MG63 (cell line): ENCODE results near the gene HOXA6. TPM values are rescaled to one million over a fixed set of nuclear protein-coding genes. Genes with fewer than 3 reads are reported as not detected.

Experiments
- DNase-seq: peaks from one replicate; pipeline ENCODE4 v3.0.0-alpha.2; 2020
- H3K27me3 ChIP-seq: fragments of 250-450 bp; sonication (Bioruptor Pico); 2 replicates; pipeline ENCODE4 v1.5.1; 2020; ENCODE audit warnings: mild to moderate bottlenecking, moderate library complexity
- H3K36me3 ChIP-seq: fragments of 250-450 bp; sonication (Bioruptor Pico); 2 replicates; pipeline ENCODE4 v1.5.1; 2020; ENCODE audit warnings: mild to moderate bottlenecking, moderate library complexity
- H3K4me3 ChIP-seq: fragments of 250-450 bp; sonication (Bioruptor Pico); 2 replicates; pipeline ENCODE4 v1.5.1; 2020; ENCODE audit warnings: mild to moderate bottlenecking, moderate library complexity
- H3K9me3 ChIP-seq: fragments of 250-450 bp; sonication (Bioruptor Pico); 2 replicates; pipeline ENCODE4 v1.5.1; 2020; ENCODE audit warnings: mild to moderate bottlenecking, moderate library complexity
- total RNA-seq: library from RNA; depleted of rRNA; stranded (reverse); fragments of >200 nt; shearing (Covaris generic); gene quantifications from 2 replicates; pipeline ENCODE4 v1.2.3, GENCODE V29; 2014; ENCODE audit warnings: low replicate concordance

Gene HOXA6
- total RNA-seq, 1 experiment from 2014 or later: 0.82 TPM

DNA sequence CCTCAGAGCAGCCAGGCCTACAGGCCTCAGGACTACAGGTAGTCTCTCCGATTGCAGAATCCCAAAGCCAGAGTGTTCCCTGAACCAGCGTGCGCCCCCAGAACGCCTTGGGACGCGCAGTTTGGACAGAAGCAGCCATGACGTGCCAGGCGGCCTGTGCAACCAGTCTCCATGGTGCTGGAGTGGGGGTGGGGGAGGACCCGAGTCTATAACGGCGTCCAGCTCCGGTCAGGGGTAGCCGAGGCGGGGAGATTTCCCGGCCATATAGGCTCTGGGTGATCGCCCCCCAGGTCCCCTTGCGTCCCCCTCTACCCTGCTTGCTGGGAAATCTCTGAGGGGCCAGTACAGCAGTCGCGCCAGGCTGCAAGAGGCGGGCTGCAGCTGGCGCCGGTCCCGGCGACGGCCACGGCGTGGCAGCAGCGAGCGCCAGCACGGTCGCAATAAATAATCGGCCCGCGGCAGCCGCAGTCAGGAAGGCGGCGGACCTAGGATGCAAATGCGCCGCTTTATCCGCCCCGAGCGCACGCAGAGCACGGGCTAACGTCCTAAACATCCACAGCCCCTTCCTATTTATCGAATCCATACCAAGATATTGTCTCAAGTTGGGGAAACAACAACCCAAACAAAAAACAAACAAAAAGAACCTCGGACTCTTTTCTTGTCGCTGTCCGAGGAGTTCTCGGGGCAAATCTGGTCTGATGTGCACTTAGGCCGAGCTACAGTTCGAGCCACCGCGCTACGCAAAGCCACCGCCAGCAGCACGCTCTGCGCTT is 3.2 kb upstream of the HOXA6 start:
- H3K36me3 ChIP-seq: peaks cover 3% of the 10 kb centered on the region; the same call in 1 of the 2 replicates
- DNase-seq: peak; percentile 86
- no peaks in the 10 kb centered on the region for H3K9me3 ChIP-seq
- H3K4me3 ChIP-seq: peak overlapping the region; percentile 53
- H3K27me3 ChIP-seq: no peaks in the 10 kb centered on the region

GRCh38 chr7:27149842-27150567 is 2.4 kb upstream of the HOXA6 start:
- Histone ChIP-seq H3K4me3 (peak overlapping the region; percentile 53), H3K36me3 (peaks cover 7% of the 10 kb centered on the region; the same call in 1 of the 2 replicates), H3K9me3 (no peaks in the 10 kb centered on the region), H3K27me3 (no peaks in the 10 kb centered on the region)
- no peak for DNase-seq

DNA sequence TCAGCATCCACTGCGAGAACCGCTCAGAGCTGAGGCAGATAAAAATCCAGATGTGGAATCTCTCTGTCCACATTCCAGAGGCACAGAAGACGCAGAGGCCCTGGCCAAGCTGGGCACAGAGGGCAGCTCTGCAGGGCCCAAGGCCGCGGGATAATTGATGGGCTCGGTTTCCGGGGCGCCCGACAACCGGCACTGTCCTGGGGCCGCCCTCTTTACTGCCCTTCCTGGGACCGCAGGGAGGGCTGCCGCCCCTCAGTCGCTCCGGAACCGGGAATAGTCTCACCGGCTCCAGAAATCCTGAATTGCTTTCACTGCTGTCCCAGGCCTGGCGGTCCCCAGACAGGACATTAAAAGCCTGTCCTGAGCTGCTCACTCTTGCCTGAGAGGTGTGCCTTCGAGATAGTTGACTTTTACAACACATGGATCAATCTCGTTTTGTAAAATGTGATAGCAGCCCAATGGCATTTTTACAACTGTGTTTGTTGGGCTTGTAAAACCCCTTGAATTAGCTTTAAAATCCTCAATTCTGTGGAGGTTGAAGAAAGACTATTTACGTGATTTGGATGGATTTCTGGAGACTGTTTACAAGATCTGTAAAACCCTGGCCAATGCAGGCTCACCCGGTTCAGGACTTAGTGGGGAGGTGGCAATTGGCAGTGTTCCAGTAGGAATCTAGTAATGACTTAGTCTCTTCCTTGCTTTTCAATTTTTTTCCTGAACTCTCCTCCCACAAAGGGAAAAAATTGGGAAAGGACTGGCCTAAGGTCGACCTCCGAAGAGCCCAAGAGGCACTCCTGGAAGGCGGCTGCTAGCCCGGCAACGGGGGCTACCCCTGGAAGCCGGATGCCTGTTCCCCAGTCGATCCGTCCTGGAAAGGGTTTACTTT is 1.4 kb upstream of the HOXA6 start:
- peak; percentile 41 for DNase-seq
- H3K4me3 ChIP-seq: peak overlapping the region; percentile 53
- no peaks in the 10 kb centered on the region for H3K27me3 ChIP-seq
- peaks cover 14% of the 10 kb centered on the region; the same call in 1 of the 2 replicates for H3K36me3 ChIP-seq
- H3K9me3 ChIP-seq: no peaks in the 10 kb centered on the region

DNA sequence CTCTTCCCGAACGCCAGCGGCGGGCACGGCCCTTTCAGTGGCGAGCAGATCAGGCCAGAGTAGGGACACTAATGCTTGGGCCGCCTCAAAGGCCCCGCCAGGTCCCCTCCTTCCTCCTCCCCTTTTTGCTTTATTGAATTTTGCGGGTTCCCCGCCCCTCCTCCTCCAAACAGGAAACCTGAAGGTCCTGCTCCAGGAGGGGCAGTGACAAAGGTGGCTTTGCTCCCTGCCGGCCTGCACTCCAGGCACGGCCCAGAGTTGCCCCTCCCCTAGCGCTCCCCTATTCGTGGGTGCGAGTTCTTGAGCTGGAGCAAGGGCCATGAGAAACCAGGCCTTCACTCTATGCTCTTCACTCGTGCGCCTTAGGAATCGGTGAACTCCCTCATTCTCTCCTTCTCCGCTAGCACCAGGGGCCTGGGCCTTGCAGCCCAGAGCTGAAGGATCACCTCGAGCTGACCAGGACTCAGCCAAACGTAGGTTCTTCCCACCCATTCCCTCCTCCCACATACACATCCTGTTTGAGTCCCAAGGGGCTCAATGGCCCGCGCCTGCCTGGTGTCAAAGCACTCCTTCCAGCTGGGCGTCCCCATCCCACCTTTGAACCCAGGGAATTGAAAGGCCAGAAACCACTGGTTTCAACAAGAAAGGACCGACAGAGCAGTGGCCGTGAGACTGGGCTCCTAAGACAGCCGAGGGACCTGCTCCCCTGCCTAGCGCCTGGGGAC is 619 bp upstream of the HOXA6 start:
- H3K36me3 ChIP-seq: peaks cover 14% of the 10 kb centered on the region; the same call in 1 of the 2 replicates
- DNase-seq: no peak
- no peaks in the 10 kb centered on the region for H3K27me3 ChIP-seq
- H3K9me3 ChIP-seq: no peaks in the 10 kb centered on the region
- peak overlapping the region; percentile 53; the same call in 1 of the 2 replicates for H3K4me3 ChIP-seq

GRCh38 chr7:27146491-27147198 is 929 bp downstream of the HOXA6 start:
- Histone ChIP-seq H3K36me3 (peaks cover 18% of the 10 kb centered on the region), H3K4me3 (no peak overlapping the region), H3K27me3 (no peaks in the 10 kb centered on the region), H3K9me3 (no peaks in the 10 kb centered on the region)
- DNase-seq: no peak

GRCh38 chr7:27145914-27146412 is 1.6 kb downstream of the HOXA6 start:
- Histone ChIP-seq H3K36me3 (peaks cover 20% of the 10 kb centered on the region), H3K27me3 (no peaks in the 10 kb centered on the region), H3K4me3 (no peak overlapping the region), H3K9me3 (no peaks in the 10 kb centered on the region)
- DNase-seq: no peak

GRCh38 chr7:27145165-27145913 is 2.2 kb downstream of the HOXA6 start:
- H3K27me3 ChIP-seq: no peaks in the 10 kb centered on the region
- H3K4me3 ChIP-seq: no peak overlapping the region
- no peak for DNase-seq
- H3K9me3 ChIP-seq: no peaks in the 10 kb centered on the region
- H3K36me3 ChIP-seq: peaks cover 20% of the 10 kb centered on the region

GRCh38 chr7:27144781-27145164 is 2.8 kb downstream of the HOXA6 start:
- no peak for DNase-seq
- H3K4me3 ChIP-seq: no peak overlapping the region
- peaks cover 23% of the 10 kb centered on the region for H3K36me3 ChIP-seq
- H3K27me3 ChIP-seq: no peaks in the 10 kb centered on the region
- no peaks in the 10 kb centered on the region for H3K9me3 ChIP-seq

GRCh38 chr7:27143950-27144780 is 3.4 kb downstream of the HOXA6 start:
- Histone ChIP-seq H3K4me3 (no peak overlapping the region), H3K36me3 (peaks cover 23% of the 10 kb centered on the region), H3K9me3 (no peaks in the 10 kb centered on the region), H3K27me3 (no peaks in the 10 kb centered on the region)
- DNase-seq: no peak

- H3K36me3 ChIP-seq: peaks cover 23% of the 10 kb centered on the region
- no peak for DNase-seq
- H3K4me3 ChIP-seq: no peak within 1 kb of the TSS
- H3K9me3 ChIP-seq: no peaks in the 10 kb centered on the region
- no peaks in the 10 kb centered on the region for H3K27me3 ChIP-seq
These were observed 4.3 kb downstream of the HOXA6 start, which contains the start of gene HOXA5 for GRCh38 chr7:27143023-27143949. Gene HOXA5, minus strand, starts transcription at chr7:27143681. Its CDS starts 74 bp downstream, at chr7:27143607.

DNA sequence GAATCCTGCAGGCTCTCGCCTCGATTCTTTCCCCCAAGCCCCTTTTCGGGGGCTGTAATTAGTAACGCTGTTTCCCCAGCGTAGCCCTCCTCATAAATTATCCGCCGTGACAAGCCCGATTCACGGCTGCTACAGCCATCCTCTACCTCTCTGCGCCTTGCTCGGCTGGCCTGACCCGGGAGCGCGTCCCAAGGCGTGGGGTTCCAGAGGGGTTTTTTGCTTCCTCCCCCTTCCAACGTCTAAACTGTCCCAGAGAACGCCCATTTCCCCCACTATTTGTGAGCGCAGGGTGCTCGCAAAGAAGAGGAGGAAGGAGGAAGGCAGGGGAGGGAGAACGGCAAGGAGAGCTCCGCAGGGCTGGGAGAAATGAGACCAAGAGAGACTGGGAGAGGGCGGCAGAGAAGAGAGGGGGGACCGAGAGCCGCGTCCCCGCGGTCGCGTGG is 5.0 kb downstream of the HOXA6 start:
- Histone ChIP-seq H3K27me3 (no peaks in the 10 kb centered on the region), H3K9me3 (no peaks in the 10 kb centered on the region), H3K4me3 (no peak overlapping the region), H3K36me3 (peaks cover 23% of the 10 kb centered on the region)
- DNase-seq: no peak

- no peaks in the 10 kb centered on the region for H3K9me3 ChIP-seq
- no peaks in the 10 kb centered on the region for H3K27me3 ChIP-seq
- H3K36me3 ChIP-seq: peaks cover 23% of the 10 kb centered on the region
- no peak overlapping the region for H3K4me3 ChIP-seq
- no peak for DNase-seq
These were observed 5.5 kb downstream of the HOXA6 start for GRCh38 chr7:27141923-27142579.
